T-helper 1 cell treated with Interleukin-12 subunit alpha and Interleukin-12 subunit beta and Interleukin-4 antibody, amounts not matched to agents 30 μg/mL and 1 μg/mL, for 36 hours (primary cell): ENCODE measurements around the gene SKAP1.
"Not testable (repeated sequence)": the region's sequence is repeated elsewhere in the genome, so short reads cannot be mapped to it uniquely, and the experiment has no call there.

ENCODE experiments used
- H3K27ac Mint-ChIP-seq: one replicate; pipeline ENCODE4 v1.8.0; 2021; ENCODE audit warnings: mild to moderate bottlenecking, mixed read lengths
- H3K27me3 Mint-ChIP-seq: one replicate; pipeline ENCODE4 v1.8.0; 2021; ENCODE audit warnings: low read depth, mixed read lengths
- H3K36me3 Mint-ChIP-seq: one replicate; pipeline ENCODE4 v1.8.0; 2021; ENCODE audit warnings: low read depth, mixed read lengths
- H3K4me1 Mint-ChIP-seq: one replicate; pipeline ENCODE4 v1.8.0; 2021; ENCODE audit warnings: low read depth, mixed read lengths
- H3K4me3 Mint-ChIP-seq: one replicate; pipeline ENCODE4 v1.8.0; 2021; ENCODE audit warnings: mild to moderate bottlenecking, moderate library complexity, mixed read lengths
- H3K9me3 Mint-ChIP-seq: one replicate; pipeline ENCODE4 v1.8.0; 2021; ENCODE audit warnings: mixed read lengths

Gene SKAP1

DNA sequence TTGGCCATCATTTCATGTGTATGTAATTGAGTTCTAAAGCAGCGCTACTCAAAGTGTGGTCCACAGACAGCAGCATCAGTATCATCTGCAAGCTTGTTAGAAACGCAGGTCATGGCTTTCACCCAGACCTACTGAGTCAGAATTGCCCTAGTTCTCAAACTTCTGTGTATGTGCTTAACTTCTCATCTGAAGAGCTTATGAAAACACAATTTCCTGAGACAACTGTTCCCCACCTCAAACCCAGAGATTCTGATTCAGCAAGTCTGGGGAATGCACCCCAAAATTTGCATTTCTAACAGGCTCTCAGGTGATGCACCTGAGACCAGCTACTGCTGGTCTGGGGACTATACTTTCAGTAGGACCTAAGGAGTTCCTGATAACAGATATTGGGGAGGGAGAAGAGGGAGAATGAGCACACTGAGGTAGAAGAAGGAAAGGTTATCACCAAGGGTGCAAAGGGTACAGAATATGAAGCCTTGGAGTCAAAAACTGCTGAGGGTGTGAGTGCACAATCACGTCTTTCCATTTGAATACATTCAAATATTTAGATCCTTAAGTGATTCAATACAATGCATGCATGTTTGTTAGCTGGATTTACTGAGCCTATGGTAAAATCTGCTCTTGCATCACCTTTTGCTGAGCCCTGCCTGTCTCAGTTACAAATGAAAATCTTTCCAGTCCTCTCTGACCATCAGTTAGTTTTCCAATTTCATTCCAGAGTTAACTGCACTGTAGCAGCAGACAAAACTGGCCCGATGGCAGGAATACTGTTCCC lies 29.2 kb upstream of the SKAP1 start:
- Mint-ChIP-seq H3K4me3 (no peak overlapping the region), H3K4me1 (peaks cover 42% of the 10 kb centered on the region), H3K9me3 (no peaks in the 10 kb centered on the region), H3K36me3 (peaks cover 2% of the 10 kb centered on the region), H3K27ac (peak overlapping the region; percentile 63), H3K27me3 (peaks cover 6% of the 10 kb centered on the region)

DNA sequence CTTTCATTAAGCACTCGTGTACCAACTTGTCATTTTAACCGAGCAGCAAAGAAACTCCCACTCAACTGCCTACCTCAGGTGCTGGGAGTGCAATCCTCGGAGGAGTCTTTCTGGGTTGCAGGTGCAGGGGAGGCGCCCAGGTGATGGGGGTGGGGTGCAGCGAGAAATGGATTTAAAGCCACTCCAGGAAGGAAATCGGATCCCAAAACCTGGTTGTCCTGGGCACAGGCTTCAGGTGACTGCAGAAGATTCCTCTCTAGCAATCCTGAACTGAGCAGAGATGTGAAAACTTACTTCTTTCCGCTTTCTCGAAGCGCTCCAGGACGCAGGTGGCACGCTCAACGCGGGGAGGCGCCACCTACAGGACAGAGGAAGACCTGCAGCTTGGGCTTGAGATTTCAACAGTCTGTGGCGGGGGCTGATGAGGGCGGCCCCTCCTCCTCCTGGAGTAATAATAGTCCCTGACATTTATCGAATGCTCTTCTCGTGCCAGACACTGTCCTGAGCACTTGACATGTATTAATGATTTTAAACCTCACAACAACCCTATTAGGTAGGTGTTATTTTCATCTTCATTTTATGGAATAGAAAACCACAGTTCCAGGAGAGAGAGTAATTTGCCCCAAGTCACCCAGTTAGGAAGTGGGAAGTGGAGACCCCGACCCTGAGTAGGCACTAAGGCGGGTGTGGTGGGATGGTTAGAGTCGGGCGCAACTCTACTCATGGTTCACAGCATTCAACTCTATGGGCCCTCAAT lies 27.2 kb upstream of the SKAP1 start:
- peaks cover 53% of the 10 kb centered on the region for H3K4me1 Mint-ChIP-seq
- H3K36me3 Mint-ChIP-seq: peaks cover 6% of the 10 kb centered on the region
- no peak overlapping the region for H3K27ac Mint-ChIP-seq
- no peaks in the 10 kb centered on the region for H3K27me3 Mint-ChIP-seq
- H3K4me3 Mint-ChIP-seq: peak overlapping the region; percentile 42
- no peaks in the 10 kb centered on the region for H3K9me3 Mint-ChIP-seq

DNA sequence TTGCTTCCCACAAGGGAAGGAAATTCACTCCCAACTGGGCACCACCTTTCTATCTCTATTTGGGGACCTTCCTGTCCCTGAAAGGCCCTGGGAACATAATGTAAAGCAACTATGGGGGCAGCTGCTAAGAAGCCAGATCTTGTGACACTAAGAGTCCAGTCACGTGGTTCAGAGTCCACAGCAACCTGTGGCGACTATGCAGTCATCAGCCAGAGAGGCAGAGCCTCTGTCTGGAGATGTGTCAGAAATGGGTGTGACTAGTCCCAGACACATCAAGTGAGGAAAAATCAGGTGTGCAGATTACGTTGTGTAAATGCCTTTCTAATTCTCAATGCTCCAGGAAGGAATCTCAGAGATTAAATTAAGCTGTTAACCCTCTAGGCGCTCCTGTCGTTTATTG lies 26.6 kb upstream of the SKAP1 start:
- H3K9me3 Mint-ChIP-seq: no peaks in the 10 kb centered on the region
- H3K4me3 Mint-ChIP-seq: peak overlapping the region; percentile 32
- peaks cover 6% of the 10 kb centered on the region for H3K36me3 Mint-ChIP-seq
- no peak overlapping the region for H3K27ac Mint-ChIP-seq
- no peaks in the 10 kb centered on the region for H3K27me3 Mint-ChIP-seq
- H3K4me1 Mint-ChIP-seq: peaks cover 55% of the 10 kb centered on the region

GRCh38 chr17:48455791-48456190 lies 25.8 kb upstream of the SKAP1 start:
- Mint-ChIP-seq H3K4me3 (no peak overlapping the region), H3K36me3 (peaks cover 6% of the 10 kb centered on the region), H3K27ac (peak overlapping the region; percentile 45), H3K9me3 (no peaks in the 10 kb centered on the region), H3K27me3 (no peaks in the 10 kb centered on the region), H3K4me1 (peaks cover 58% of the 10 kb centered on the region)

GRCh38 chr17:48453447-48453846 lies 23.4 kb upstream of the SKAP1 start:
- peak overlapping the region; percentile 91 for H3K27ac Mint-ChIP-seq

GRCh38 chr17:48451489-48451888 lies 21.5 kb upstream of the SKAP1 start:
- H3K36me3 Mint-ChIP-seq: peaks cover 10% of the 10 kb centered on the region
- H3K9me3 Mint-ChIP-seq: no peaks in the 10 kb centered on the region
- peaks cover 44% of the 10 kb centered on the region for H3K4me1 Mint-ChIP-seq
- peak overlapping the region; percentile 52 for H3K27ac Mint-ChIP-seq
- H3K4me3 Mint-ChIP-seq: no peak overlapping the region
- H3K27me3 Mint-ChIP-seq: no peaks in the 10 kb centered on the region

More at GRCh38 chr17:48453447-48453846, 23.4 kb upstream of the SKAP1 start:
- H3K4me3 Mint-ChIP-seq: peak overlapping the region; percentile 48
- peaks cover 10% of the 10 kb centered on the region for H3K36me3 Mint-ChIP-seq
- H3K27me3 Mint-ChIP-seq: no peaks in the 10 kb centered on the region
- H3K9me3 Mint-ChIP-seq: no peaks in the 10 kb centered on the region
- peaks cover 55% of the 10 kb centered on the region for H3K4me1 Mint-ChIP-seq

GRCh38 chr17:48449335-48449734 lies 19.3 kb upstream of the SKAP1 start:
- not testable (repeated sequence) for H3K27ac Mint-ChIP-seq, H3K4me3 Mint-ChIP-seq, H3K9me3 Mint-ChIP-seq, H3K27me3 Mint-ChIP-seq
- Mint-ChIP-seq H3K36me3 (peaks cover 12% of the 10 kb centered on the region), H3K4me1 (peaks cover 40% of the 10 kb centered on the region)

- Mint-ChIP-seq H3K4me1 (peaks cover 50% of the 10 kb centered on the region), H3K27me3 (no peaks in the 10 kb centered on the region), H3K9me3 (peaks cover 6% of the 10 kb centered on the region), H3K27ac (no peak overlapping the region), H3K4me3 (no peak overlapping the region), H3K36me3 (peaks cover 12% of the 10 kb centered on the region)
Observed at GRCh38 chr17:48445248-48445620, 15.2 kb upstream of the SKAP1 start.

DNA sequence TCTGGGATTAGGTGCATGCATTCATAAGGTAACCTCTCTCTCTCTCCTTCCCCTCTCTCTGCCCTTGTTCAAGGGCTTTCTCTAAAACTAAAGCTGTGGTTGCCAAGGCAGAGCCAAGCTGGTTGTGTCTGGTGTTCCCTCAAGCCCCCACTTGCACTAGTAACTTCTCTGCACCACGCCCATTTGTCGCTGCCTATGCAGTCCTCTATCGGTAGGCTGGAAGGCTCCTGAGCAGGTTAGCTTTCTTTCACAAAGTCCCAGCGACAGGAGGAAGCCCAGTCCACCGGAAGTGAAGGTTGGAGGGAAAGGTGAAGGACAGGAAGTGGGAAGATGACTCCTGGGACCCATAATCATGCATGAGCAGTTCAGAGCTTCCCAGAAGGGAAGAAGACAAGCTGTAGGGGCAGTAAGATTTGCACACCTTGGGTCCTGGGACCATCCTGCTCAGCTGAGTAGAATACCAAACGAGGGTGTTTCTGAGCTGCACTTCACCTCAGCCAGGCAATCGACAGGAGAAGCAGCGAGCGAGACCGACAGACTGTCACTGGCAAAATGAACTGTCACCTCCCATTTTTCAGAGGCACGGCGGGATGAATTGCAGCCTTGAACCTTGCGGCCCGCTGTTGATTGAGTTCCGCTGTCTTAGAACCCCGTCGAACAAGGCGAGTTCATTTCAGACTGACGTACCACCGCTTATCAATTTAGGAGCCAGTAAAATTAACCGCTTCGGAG lies 14.7 kb upstream of the SKAP1 start:
- Mint-ChIP-seq H3K9me3 (peaks cover 6% of the 10 kb centered on the region), H3K4me3 (peak overlapping the region; percentile 58), H3K4me1 (peaks cover 53% of the 10 kb centered on the region), H3K27me3 (no peaks in the 10 kb centered on the region), H3K36me3 (peaks cover 13% of the 10 kb centered on the region), H3K27ac (peak overlapping the region; percentile 88)

DNA sequence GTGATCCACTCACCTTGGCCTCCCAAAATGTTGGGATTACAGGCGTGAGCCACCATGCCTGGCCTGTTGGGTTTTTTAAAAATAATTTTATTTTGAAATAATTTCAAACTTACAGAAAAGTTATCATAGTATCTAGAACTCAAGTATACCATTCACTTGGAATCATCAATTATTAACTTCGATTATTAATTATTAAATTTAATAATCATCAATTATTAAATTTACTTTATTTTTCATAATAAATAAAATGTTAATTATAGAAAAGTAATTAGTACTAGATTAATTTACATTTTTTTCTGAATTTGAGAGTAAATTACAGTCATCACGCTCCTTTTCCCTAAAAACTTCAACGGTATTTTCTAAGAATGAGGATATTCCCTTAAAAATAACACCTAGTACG lies 13.7 kb upstream of the SKAP1 start:
- H3K4me3 Mint-ChIP-seq: no peak overlapping the region
- H3K27me3 Mint-ChIP-seq: no peaks in the 10 kb centered on the region
- peaks cover 6% of the 10 kb centered on the region for H3K9me3 Mint-ChIP-seq
- H3K4me1 Mint-ChIP-seq: peaks cover 61% of the 10 kb centered on the region
- H3K27ac Mint-ChIP-seq: peak overlapping the region; percentile 88
- peaks cover 11% of the 10 kb centered on the region for H3K36me3 Mint-ChIP-seq

DNA sequence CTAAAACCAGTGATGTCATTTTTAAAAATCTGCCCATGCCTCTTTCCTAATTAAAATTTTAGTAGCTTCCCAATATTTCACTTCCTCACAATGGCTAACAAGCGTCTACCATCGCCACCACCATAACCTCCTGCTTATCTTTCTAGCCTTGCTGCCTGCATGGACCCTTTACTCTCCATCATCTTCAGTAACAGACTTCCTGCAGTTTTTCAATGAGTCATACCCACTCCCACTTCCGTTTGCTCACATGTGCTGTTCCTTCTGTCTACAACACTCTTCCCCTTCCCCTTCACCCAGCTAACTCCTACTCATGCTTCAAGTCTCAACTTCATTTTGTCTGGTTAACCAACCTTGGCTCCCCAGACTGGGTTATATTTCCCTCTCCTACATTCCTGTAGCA lies 12.8 kb upstream of the SKAP1 start:
- H3K27ac Mint-ChIP-seq: peak overlapping the region; percentile 87
- peak overlapping the region; percentile 56 for H3K4me3 Mint-ChIP-seq
- H3K9me3 Mint-ChIP-seq: peaks cover 6% of the 10 kb centered on the region
- peaks cover 11% of the 10 kb centered on the region for H3K36me3 Mint-ChIP-seq
- H3K4me1 Mint-ChIP-seq: peaks cover 70% of the 10 kb centered on the region
- no peaks in the 10 kb centered on the region for H3K27me3 Mint-ChIP-seq

DNA sequence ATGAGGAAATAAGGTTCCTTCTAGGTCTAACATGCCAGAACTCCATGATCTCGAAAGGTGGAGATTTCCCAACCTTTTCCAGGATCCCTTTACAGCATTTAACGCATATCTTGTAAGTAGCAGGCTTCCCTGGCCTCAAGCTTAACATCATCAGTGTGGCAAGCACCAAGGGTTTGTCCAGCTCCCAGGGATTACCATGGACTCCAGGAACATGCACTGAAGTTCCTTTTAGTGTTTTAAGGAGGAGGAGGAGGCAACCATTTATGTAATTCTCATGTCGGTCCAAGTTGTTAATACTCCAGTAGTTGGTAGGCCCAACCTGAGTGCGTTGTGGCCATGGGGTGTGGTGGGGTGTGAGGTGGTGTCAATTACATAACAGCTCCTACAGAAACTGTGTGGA lies 11.8 kb upstream of the SKAP1 start:
- Mint-ChIP-seq H3K36me3 (peaks cover 13% of the 10 kb centered on the region), H3K27me3 (no peaks in the 10 kb centered on the region), H3K4me1 (peaks cover 76% of the 10 kb centered on the region), H3K4me3 (peak overlapping the region; percentile 54), H3K27ac (peak overlapping the region; percentile 87), H3K9me3 (peaks cover 7% of the 10 kb centered on the region)

DNA sequence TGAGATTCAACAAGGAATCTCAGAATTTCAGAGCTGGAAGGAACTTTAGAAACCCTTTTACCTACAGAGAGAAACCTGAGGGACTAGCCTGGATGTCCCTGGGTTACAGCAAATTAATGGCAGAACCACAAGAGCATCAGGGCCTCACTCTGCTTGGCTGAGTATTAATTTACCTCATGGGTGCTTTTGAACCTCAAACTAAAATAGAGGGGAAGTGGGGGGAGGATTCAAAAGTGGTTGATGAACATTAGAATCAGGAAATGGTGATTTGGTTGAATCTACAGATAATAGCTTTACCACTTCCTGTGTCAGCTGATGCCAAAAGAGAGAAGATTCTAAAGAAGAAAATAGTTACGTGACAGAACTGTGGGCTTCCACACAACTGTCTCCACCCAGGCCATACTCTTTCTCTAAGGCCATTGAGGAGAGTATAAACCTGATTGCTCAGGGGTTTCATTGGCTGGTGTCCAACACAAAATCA lies 11.3 kb upstream of the SKAP1 start:
- peaks cover 13% of the 10 kb centered on the region for H3K9me3 Mint-ChIP-seq
- H3K27ac Mint-ChIP-seq: peak overlapping the region; percentile 87
- H3K4me1 Mint-ChIP-seq: peaks cover 78% of the 10 kb centered on the region
- no peaks in the 10 kb centered on the region for H3K27me3 Mint-ChIP-seq
- peaks cover 19% of the 10 kb centered on the region for H3K36me3 Mint-ChIP-seq
- H3K4me3 Mint-ChIP-seq: peak overlapping the region; percentile 54

- Mint-ChIP-seq H3K4me1 (peaks cover 73% of the 10 kb centered on the region), H3K27ac (peak overlapping the region; percentile 87), H3K4me3 (peak overlapping the region; percentile 54), H3K36me3 (peaks cover 16% of the 10 kb centered on the region), H3K9me3 (peaks cover 13% of the 10 kb centered on the region), H3K27me3 (no peaks in the 10 kb centered on the region)
Observed at GRCh38 chr17:48440669-48441068, 10.7 kb upstream of the SKAP1 start.
